ENCODE results near the gene LRPPRC.

- TF ChIP-seq POLR2AphosphoS5 (IDR thresholded peaks at IDR 0.05; ENCODE audit: insufficient read depth, low read depth, low read length): no peak
- TF ChIP-seq CTCF (IDR thresholded peaks at IDR 0.05; ENCODE audit: extremely low read depth in 1 of 2, insufficient read depth in 1 of 2, low read depth in 1 of 2, low read length in 2 of 2): no peak
- TF ChIP-seq EZH2 (IDR thresholded peaks at IDR 0.05; ENCODE audit: borderline replicate concordance, low read depth, low read length, severe bottlenecking): no peak
- TF ChIP-seq MYC (IDR thresholded peaks at IDR 0.05; ENCODE audit: low read depth, low read length): no peak
- no peak for TF ChIP-seq MAX (IDR thresholded peaks at IDR 0.05; ENCODE audit: insufficient read depth, insufficient read length)
- TF ChIP-seq POLR2A (IDR thresholded peaks at IDR 0.05; ENCODE audit: low read depth, low read length): no peak
- TF ChIP-seq FOS (IDR thresholded peaks at IDR 0.05; ENCODE audit: borderline replicate concordance, insufficient read depth, low read length): no peak
- no peak for TF ChIP-seq JUN (IDR thresholded peaks at IDR 0.05; ENCODE audit: borderline replicate concordance, insufficient read depth, insufficient read length, low read depth)
- no peak for TF ChIP-seq GATA2 (IDR thresholded peaks at IDR 0.05; ENCODE audit: insufficient read depth, insufficient read length, low read depth, low read length)
Measured at GRCh38 chr2:43942881-43943280, 52.9 kb downstream of the LRPPRC start.
